Embryonic facial prominence (tissue), 1 donor: Measurements from ENCODE around the gene GLDC.
"Not testable (repeated sequence)": the region's sequence is repeated elsewhere in the genome, so short reads cannot be mapped to it uniquely, and the experiment has no call there.

Source experiments
- DNase-seq: peaks from one replicate; pipeline ENCODE4 v3.0.0-alpha.2; 2016; ENCODE audit errors: extremely low spot score

GLDC gene

DNA sequence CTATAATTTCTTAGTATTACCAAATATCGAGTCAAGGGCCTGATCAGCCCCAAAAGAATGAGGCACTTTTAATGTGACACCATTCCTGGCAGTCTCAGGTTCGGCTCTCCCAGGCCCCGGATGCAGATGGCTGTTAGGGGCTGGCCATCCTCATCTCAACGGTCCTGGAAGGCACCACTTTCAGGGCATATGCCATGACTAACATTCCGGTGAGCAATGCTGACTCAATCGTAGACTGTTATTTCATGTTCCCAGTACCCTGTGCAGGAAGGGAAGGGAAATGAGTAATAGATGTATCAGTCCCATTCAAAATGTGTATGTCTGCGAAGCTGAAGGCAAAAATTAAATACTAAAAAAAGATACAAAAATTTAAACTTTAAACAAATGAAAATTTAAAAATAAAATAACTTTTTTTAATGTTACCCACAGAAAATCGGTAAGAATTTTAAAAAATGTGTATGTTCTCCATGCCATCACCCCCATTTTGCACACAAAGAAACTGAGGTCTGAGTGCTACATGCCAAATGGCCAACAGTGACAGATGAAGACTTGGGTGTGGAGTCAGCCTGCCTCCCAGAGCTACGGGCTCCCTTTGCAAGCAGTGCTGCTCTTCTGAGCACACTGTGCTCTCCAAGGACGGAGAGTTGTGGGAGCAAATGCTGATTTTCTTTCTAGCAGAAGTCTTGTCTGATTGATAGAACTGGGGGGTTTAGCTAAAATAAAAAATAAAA lies 79.0 kb downstream of the GLDC start:
- no peak for DNase-seq

DNA sequence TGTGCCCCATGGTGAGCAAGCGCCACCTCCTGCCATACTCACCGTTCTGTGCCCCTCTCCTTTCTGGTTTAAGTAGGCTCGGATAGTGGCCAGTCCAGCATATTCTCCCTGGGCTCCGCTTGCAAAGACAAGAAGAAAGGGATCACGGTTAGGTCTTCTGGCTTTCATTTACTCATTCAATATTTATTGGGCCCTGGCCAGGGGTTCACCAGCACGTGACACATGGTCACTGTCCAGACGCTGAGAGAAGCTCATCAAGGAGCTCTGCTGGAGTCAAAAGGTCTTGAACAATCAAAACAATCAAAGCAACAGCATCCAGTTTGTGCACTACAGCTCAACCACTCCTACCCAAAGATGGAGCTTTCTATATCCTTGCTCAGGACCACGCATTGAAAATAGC lies 80.2 kb downstream of the GLDC start:
- DNase-seq = no peak

DNA sequence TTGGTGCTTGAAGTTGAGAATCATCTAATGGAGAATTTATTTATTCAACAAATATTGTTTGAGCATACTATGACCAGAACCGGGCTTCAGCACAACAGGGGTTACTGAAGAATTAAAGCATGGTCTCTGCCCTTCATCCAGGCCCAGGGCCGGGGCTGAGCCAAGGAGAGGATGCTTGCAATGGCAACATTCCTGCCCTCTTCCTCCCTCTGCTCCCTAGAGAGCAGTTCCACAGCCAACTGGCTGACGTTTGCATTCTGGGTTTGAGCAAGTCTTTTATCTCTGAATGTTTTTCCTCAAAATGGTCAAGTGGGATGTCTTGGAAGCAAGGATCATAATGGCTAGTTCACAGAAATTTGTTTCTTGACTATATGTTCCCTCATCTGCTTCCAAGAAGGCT lies 80.7 kb downstream of the GLDC start:
- DNase-seq = no peak

DNA sequence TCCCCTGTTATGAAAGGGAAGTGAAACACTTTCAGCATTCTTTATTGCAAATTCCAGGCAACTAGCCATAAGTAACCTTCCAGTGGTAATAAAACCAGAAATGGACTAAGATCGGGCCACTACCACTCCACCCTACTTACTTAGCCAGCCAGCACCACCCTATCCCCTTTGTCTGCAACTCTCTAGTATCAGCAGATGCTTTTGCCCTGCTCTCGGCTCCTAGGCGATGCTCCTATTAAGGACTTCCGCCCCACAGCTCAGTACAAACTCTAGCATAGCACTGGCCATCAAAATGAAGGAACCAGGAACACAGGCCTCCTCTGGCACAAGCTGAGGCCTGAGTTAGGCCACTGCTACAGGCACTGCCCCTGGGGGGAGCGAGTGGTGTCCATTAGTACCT lies 81.2 kb downstream of the GLDC start:
- DNase-seq = no peak

DNA sequence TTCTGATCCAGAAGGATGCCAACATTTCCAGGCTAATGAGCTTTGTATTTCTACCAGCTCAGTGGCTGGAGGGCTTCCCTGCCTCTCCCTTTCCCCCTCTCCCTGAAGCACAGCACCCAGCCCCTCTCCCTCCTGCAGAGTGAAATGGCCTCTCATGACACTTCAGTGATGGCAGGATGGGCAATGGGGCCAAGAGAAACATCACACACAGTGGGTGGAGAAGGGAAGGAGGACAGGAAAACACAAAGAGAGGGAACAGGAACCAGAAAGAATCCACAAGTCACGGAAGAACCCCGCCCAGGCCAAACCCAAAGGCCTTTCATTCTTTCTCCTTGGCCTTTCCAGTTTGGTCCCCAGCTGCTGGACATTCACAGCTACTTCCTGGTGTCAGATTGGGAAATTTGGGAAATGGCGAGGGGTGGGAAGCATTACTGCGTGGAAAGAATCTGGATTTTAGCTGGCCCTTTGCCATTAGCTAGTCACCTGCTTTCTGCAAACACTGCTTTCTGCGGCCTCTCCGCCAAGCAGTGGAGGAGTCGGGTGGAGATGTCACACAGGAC lies 82.6 kb downstream of the GLDC start:
- DNase-seq = no peak

DNA sequence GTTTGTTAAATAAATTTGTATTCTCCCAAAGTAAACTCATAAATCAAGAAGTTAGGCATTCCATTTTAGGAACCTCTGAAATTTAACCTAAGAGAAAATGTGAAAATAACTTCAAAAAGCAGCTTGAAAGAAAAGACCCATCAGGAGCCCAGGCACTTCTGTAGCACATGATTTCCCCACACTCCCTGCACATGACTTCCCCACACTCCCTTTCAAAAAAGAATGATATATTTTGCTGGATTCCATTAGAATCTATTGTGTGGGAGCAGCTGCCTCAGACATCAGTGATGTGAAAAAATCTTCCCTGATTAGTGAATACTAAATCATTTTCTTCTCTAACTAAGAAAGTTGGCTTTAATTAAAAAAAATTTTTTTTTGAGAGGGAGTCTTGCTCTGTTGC lies 83.3 kb downstream of the GLDC start:
- DNase-seq = no peak

DNA sequence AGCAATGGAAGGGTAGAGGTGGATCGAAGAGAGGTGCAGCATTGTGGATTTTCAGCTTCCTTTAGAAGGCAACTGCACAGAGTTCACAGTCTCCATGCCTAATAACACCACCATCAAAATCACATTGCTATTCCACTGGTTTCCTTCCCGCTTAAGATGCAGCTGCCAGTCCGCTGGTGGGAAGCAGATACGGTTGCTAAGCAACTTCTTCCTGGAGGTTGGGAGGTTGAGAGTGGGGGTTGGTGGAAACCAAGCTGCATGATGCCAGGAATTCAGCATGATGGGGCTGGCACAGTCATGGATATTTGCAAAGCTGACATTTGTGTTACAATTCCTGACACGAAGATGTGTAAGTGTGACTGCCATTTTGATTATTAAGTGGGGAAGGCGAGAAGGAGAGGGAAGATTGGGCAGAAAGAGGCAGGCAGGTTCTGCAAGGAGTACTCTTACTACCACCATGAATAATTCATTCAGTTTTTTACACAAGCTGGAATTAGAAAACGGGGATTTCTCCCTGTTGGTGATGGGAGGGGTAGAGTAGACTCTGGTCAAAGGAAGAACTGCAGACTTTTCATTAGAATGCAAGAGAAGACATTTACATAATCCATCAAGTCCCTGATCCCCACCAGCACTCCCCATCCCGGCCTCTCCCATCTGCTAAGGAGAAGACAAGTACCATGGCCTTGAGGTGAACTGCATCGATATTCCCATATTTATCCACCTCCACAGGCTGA lies 87.5 kb downstream of the GLDC start:
- DNase-seq = no peak

DNA sequence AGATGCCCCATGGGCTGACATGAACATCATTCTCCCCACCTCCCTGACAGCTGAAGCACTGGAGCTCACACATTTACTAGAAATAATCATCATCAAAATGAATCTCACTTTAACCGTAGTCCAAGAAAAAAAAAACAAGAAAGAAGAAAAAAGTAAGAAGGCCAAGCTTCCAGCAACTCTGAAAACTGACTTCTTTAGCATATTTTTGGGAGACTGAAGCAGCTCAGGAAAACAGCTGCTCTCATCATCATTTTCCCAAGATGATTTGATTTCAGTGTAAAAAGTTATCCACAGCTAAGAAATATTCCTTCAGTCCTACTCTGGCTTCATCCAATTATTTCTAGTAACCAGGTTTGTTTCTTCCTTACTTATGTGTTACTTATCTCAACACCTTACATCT lies 91.7 kb downstream of the GLDC start:
- no peak for DNase-seq

DNA sequence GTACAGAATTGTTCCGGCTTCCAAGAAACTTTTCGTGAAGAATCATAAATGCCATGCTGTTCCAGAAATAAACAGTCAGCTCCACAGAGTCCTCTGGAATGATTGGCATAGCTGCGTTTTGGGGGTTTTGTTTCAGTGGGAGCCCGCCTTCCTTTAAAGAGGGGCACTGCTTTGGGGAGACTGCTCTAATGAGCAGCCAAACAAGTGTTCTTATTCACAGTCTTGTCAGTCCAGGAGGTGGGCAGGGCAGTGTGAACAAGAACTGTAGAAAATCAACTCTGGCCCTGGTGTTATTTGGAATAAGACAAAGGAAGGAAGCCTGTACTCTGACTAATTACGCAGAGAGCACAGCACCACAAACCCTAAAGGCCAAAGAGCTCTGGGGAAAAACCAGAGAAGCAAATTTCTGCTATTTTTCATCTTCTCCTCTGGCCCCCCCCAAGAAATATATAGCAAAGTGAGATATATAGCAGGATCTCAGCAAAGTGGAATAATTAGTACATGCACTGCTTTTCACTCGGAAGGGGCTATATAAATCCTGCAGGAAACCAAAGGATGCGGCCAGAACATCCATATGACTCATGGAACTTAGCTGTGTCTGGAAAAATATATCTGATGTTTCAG lies 92.9 kb downstream of the GLDC start:
- DNase-seq = no peak

DNA sequence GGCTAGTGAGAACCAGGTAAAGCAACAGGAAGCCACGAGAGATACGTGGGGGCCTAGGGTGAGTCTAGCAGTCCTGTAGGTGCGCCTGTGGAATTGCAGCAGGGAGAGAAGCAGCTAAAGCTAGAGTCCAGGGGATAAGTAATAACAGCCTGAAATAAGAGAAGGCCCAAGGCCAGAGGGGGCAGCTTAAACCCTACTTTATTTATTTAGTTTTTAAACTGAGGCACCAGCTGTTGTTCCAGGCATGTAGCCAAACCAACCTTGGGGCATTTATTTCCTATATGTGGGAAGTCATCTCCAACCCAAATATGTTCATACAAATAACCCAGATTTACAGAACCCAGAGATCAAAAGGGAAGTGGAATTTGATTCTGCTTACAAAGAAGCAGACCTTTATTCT lies 93.5 kb downstream of the GLDC start:
- DNase-seq = no peak

DNA sequence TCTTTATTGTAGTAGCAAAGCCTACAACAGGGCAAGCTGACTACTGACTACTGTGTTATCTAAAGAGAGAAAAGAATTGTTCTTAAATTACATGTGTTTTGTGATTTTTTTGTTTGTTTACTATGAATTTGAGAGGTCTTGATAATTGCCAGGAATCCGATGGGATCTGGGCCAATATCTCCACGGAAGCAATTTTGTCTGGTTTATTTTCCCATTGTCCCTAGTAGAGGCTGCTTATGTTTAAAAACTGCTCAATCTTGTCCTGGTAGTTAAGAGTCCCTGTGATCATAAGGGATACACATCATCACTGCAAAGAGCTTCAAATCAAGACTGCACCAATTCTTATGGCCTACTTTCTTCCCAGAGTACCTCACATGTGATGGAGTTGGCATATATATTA lies 94.4 kb downstream of the GLDC start:
- DNase-seq = no peak

DNA sequence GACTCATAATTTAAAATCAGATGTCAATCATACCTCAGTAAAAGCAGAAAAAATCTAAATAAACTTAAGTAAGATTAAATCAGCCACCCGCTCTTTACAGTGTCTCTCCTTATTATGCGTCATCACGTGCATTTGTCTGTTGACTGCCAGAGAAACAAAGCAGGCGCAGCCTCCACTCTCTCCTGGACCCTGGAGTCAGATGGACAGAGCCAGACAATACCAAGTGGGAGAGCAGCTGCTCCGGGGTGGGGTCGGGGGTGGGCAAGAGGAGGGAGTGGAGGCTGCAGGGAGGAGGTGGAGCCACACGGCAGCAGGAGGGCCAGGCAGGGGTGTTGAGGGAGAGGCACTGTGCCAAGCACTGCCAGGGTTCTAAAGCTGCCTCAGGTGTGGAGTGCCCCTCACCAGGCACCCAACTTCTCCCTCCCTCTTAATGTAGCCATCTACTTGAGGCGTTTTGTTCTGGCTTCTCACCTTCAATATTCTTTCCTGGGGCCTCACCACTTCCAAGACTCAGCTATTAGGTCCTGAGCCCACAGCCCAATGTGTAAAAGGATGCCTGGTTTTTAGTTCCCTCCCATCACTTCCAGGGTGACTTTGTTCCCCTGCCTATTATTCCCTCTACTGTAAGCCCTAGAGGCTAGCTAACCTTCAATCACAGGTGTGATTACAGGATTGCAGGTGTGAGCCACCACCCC lies 96.3 kb downstream of the GLDC start:
- DNase-seq = no peak

DNA sequence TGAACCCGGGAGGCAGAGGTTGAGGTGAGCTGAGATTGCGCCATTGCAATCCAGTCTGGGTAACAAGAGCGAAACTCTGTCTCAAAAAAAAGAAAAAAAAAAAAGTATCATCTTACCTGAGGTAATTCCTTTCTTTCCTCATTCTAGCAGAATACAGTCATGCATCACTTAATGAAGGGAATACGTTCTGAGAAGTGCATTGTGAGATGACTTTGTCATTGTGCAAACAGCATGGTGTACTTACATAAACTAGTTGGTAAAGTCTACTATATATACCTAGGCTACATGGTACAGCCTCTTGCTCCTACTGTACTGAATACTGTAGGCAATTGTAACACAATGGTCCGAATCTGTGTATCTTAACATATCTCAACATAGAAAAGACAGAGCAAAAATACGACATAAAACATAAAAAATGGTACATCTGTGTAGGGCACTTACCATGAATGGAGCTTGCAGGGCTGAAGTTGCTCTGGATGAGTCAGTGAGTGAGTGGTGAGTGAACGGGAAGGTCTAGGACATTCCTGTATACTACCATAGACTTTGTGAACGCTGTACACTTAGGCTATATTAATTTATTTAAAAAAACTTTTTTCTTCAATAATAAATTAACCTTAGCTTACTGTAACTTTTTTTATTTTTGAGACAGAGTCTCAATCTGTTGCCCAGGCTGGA lies 100.4 kb downstream of the GLDC start:
- no peak for DNase-seq

DNA sequence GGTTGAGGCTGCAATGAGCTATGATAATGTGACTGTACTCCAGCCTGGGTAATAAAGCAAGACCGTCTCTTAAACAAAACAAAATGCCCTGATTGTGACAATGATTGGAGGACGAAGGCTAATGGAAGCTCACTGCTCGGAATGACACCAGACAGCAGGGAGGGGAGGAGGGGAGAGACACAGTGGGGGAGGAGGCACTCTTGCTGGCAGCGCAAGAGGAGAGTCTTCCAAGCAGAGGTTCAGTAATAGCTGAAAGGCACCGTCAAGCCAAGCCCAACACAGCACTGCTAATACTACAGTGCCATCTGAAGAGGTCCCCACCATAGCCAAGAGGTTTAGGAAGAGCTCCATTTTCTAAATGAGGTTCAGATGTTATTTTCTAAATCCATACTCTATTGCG lies 102.3 kb downstream of the GLDC start:
- no peak for DNase-seq

DNA sequence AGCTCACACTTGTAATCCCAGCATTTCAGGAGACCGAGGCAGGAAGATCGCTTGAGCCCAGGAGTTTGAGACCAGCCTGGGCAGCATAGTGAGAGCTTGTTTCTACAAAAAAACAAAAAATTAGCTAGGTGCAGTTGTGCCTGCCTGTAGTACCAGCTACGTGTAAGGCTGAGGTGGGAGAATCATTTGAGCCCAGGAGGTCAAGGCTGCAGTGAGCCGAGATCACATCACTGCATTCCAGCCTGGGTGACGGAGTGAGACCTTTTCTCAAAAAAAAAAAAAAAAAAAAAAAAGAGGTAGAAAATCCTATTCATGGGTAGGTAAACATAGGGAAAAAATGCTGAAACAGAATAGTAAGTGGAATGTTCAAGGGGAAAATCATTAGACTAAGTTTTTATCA lies 102.9 kb downstream of the GLDC start:
- not testable (repeated sequence) for DNase-seq

DNA sequence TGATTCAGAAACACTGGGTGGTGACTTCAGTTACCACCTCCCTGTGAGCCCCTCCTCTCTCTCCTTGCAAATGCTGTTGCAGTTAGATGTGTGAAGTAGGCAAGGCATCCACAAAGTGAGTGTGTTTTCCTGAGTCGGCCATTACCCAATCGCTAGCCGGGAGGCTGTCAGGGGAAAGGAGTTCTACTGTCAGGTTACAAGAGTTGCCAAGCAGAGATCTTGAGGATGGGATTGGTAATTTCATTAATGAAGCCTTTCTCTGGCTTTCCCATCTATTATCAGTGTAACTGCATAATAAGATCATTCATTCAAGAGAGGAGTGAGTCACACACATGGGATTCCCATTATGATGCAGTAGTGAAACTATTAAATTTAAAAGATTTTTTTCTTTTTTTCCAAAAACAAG lies 106.9 kb downstream of the GLDC start:
- no peak for DNase-seq

DNA sequence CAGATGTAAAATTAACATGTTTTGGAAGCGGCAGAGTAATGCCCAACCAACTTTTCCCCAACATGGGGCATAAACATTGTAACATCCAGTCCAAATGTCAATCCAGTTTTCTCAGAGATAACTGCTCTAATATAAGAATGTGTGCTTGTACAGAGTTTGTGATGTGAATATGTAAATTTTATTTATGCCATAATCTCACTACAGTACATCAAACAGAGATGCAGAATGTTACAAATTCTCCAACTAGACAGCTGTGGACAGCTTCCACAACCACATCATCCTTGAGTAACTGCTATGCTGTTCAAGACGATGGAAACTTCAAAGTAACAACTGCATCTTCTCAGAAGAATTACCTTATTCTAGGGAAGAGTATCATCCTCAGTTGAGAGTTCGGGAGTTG lies 109.9 kb downstream of the GLDC start:
- DNase-seq = no peak

DNA sequence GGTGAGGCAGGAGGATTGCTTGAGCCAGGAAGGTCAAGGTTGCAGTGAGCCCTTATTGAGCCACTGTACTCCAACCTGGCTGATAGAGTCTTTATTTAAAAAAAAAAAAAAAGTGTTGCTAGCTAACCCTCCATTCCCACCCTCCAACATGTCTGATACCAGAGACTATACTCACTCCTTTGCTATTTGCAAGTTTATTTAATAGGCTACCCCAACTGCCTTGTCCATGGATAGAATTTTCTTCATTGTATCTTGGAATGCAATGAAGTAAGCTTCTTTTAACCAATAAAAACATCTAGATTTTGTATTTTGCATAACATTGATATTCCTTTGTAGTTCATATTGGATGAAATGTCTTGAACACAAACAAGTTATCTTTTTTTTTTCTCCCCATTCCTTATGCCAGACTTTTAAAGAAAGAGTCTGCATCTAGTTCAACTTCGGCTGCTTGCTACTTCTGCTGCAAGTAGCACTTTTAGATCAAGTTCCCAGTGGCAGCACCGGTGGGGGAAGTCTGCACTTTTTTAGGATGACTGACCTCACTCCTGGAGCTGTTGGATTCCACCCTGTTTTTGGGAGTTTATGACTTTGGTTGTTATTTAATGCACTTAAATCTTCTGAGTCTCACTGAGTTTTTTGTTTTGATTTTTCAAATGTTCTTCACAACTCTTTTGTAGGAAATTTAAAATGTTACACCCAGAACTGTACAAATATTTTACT lies 120.0 kb downstream of the GLDC start:
- no peak for DNase-seq

DNA sequence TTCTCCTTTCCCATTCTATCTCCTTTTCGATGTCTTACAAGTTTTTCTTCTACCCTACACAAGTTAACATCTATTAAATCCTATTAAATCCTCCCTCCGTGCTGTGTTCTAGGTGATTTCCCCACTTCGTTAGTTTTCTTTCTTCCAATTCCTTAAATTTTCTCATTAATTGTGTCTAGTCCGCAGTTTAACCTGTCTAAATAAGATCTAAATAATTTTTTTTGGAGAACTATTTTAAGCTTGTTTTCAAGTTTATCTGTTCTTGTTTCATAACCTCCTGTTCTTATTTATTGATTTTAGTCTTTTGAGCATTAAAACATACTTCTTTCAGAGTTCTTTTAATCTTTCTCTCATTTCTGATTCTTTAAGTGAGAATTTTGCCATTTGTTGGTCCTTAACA lies 123.3 kb downstream of the GLDC start:
- no peak for DNase-seq

DNA sequence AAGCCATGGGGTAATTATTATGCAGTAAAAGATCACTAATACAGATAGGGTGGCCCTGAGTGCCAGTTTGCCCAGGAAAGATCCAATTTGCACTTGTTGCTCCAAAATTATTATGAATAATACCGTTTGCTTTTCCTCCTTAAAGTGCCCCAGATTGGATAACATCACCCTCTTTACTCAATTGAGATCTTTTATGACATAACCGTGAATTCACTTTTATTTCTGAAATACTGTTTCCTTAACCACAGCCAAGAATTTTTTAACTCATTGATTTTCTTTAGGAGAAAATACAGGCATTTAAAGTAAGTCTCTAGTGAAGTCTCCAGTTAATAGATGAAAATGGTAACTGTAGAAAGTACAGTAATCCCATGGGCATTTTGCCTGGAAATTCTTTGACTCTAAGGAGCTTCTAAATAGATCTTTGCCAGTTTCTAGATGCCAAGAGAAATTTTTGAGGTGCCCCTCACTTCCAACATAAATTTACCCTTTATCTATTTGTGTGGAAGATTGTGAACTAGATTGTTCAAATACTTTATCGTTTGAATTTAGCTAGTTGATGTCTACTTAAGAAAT lies 133.4 kb downstream of the GLDC start:
- no peak for DNase-seq

DNA sequence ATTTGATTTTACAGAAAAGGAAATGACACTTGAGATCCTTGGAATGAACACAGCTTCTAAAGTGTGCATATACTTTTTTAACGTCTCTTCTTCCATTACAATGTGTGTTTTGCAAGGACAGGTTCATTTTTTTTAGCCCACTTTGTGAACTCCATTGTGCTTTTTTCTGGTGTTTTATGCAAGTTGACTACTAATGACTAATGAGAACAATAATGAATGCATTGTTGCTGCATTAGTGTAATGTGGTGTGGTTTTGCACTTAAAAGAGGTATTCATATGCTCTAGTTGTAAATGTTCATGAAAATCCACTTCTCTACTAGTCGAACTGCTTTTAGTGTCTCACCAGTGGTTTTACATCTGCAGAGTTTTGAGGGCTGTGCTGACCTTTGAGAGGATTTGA lies 139.0 kb downstream of the GLDC start:
- DNase-seq = no peak
